PFSK-1 (cell line): ENCODE results near the gene PPM1D.

Experiments
- FOXP2 ChIP-seq: optimal IDR thresholded peaks from 2 replicates; pipeline ENCODE3; 2011; ENCODE audit warnings: borderline replicate concordance, control low read depth, inconsistent platforms; ENCODE audit not compliant: insufficient read depth; ENCODE audit errors: extremely low read length, extremely low read depth
- POLR2AphosphoS5 ChIP-seq: IDR thresholded peaks from 2 replicates; pipeline ENCODE4 v1.6.1; 2012; ENCODE audit warnings: low read depth, mild to moderate bottlenecking, control low read depth, low read length, moderate library complexity
- REST ChIP-seq, 2 experiments: IDR thresholded peaks; 2 replicates each; pipeline versions ENCODE4 v1.6.1 to v1.8.0; 2011 to 2012; ENCODE audit warnings: low read depth in 2 of 2, low read length in 2 of 2, control low read depth in 1 of 2, inconsistent platforms in 1 of 2, mild to moderate bottlenecking in 1 of 2, moderate library complexity in 1 of 2; ENCODE audit not compliant: insufficient read depth in 1 of 2
- SIN3A ChIP-seq: IDR thresholded peaks from 2 replicates; pipeline ENCODE4 v1.6.1; 2012; ENCODE audit warnings: mild to moderate bottlenecking, low read length, moderate library complexity, borderline replicate concordance; ENCODE audit not compliant: insufficient read depth
- TAF1 ChIP-seq: IDR thresholded peaks from 2 replicates; pipeline ENCODE4 v1.6.1; 2012; ENCODE audit warnings: low read length, control low read depth, borderline replicate concordance; ENCODE audit not compliant: insufficient read depth

Gene PPM1D

GRCh38 chr17:60594734-60595133 is 5.3 kb upstream of the PPM1D start:
- no peak for TF ChIP-seq REST (IDR thresholded peaks at IDR 0.05; ENCODE audit: insufficient read depth in 1 of 2, low read depth in 2 of 2, low read length in 2 of 2)
- TF ChIP-seq SIN3A: no peak
- TF ChIP-seq FOXP2: no peak
- no peak for TF ChIP-seq TAF1
- TF ChIP-seq POLR2AphosphoS5: no peak

- no peak for TF ChIP-seq TAF1
- no peak for TF ChIP-seq POLR2AphosphoS5
- TF ChIP-seq REST (IDR thresholded peaks at IDR 0.05; ENCODE audit: insufficient read depth in 1 of 2, low read depth in 2 of 2, low read length in 2 of 2): no peak
- no peak for TF ChIP-seq FOXP2
- TF ChIP-seq SIN3A: no peak
Measured at GRCh38 chr17:60597297-60597696, 2.7 kb upstream of the PPM1D start.

GRCh38 chr17:60598001-60598736 is 1.8 kb upstream of the PPM1D start:
- no peak for TF ChIP-seq REST (IDR thresholded peaks at IDR 0.05; ENCODE audit: insufficient read depth in 1 of 2, low read depth in 2 of 2, low read length in 2 of 2)

GRCh38 chr17:60599220-60599619 is 773 bp upstream of the PPM1D start:
- TF ChIP-seq TAF1 (no peak), POLR2AphosphoS5 (no peak), FOXP2 (no peak), REST (IDR thresholded peaks at IDR 0.05; ENCODE audit: insufficient read depth in 1 of 2, low read depth in 2 of 2, low read length in 2 of 2) (no peak), SIN3A (no peak)
